ENCODE measurements around the gene CLIC5.

DNA sequence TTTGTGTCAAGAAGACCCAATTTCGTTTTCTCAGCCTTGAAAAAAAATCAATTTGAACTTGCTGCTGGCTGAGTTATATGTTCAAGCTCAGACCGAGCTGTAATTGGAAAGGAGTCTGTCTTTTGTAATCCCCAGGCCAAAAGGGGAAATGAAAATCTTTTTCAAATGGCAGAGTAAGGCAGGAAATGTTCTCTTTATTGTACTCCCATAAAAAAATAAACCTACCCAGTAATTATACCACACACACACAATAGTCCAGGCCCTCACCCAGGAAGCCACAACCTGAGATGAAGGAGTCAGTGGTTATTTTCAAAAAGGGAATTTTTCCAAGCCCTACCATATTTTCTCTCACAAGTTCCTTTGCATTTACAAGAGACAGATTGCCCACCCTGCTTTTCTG lies 45.3 kb downstream of the CLIC5 start:
- TF ChIP-seq POLR2A (IDR thresholded peaks at IDR 0.05) (no peak), EP300 (IDR thresholded peaks at IDR 0.05) (no peak), POLR2AphosphoS5 (IDR thresholded peaks at IDR 0.05) (no peak)
- TF ChIP-seq, protein P1, sequence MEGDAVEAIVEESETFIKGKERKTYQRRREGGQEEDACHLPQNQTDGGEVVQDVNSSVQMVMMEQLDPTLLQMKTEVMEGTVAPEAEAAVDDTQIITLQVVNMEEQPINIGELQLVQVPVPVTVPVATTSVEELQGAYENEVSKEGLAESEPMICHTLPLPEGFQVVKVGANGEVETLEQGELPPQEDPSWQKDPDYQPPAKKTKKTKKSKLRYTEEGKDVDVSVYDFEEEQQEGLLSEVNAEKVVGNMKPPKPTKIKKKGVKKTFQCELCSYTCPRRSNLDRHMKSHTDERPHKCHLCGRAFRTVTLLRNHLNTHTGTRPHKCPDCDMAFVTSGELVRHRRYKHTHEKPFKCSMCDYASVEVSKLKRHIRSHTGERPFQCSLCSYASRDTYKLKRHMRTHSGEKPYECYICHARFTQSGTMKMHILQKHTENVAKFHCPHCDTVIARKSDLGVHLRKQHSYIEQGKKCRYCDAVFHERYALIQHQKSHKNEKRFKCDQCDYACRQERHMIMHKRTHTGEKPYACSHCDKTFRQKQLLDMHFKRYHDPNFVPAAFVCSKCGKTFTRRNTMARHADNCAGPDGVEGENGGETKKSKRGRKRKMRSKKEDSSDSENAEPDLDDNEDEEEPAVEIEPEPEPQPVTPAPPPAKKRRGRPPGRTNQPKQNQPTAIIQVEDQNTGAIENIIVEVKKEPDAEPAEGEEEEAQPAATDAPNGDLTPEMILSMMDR (IDR thresholded peaks at IDR 0.05), result no peak
